SK-N-SH (cell line): ENCODE measurements around the gene MMAB. TPM values are rescaled to one million over a fixed set of nuclear protein-coding genes. Genes with fewer than 3 reads are reported as not detected.

ENCODE experiments used
- CTCF ChIA-PET: fragments of 300-600, 350-600 bp; formaldehyde crosslinking; extraction: SDS; loops from one replicate; lab custom pipeline; 2021; lab: Yijun Ruan, JAX
- POLR2A ChIA-PET: fragments of 350-600 bp; sonication (Branson Sonifier 250); formaldehyde crosslinking; extraction: SDS; loops from one replicate; lab custom pipeline; 2020; ENCODE audit warnings: antibody characterized with exemption, inconsistent platforms; lab: Yijun Ruan, JAX
- DNase-seq: peaks from one replicate; pipeline ENCODE4 v3.0.0; 2012
- H2AFZ ChIP-seq: fragments of 200-600 bp; sonication (generic); 2 replicates; pipeline ENCODE4 v1.8.1; 2016; ENCODE audit warnings: antibody characterized with exemption, mild to moderate bottlenecking, low read depth
- H3F3A ChIP-seq: fragments of 200-600 bp; sonication (generic); replicated peaks from 2 replicates; pipeline ENCODE3; 2016; ENCODE audit warnings: antibody characterized with exemption, mild to moderate bottlenecking; ENCODE audit not compliant: insufficient read depth
- H3K27ac ChIP-seq, 2 experiments: fragments of 200-500 bp in 1 of 2; fragments of 200-600 bp in 1 of 2; sonication (Bioruptor generic) in 1 of 2; sonication (generic), shearing (Covaris generic) in 1 of 2; 2 replicates each; pipeline versions ENCODE4 v1.5.1 to v1.6.1; 2014 to 2016; ENCODE audit warnings: low read depth in 2 of 2, inconsistent platforms in 1 of 2, low read length in 1 of 2, mild to moderate bottlenecking in 1 of 2, mixed read lengths in 1 of 2
- H3K27me3 ChIP-seq: fragments of 200-600 bp; sonication (generic), shearing (Covaris generic); 2 replicates; pipeline ENCODE4 v1.6.1; 2016; ENCODE audit warnings: mixed run types; ENCODE audit not compliant: insufficient read depth
- H3K36me3 ChIP-seq, 2 experiments: fragments of 200-500 bp in 1 of 2; fragments of 200-600 bp in 1 of 2; sonication (Bioruptor generic) in 1 of 2; sonication (generic) in 1 of 2; replicated peaks in 1 of 2; 2 replicates each; pipeline versions ENCODE3 to v1.5.1; 2014 to 2016; ENCODE audit warnings: low read length in 1 of 2, mild to moderate bottlenecking in 1 of 2; ENCODE audit not compliant: insufficient read depth in 2 of 2, control insufficient read depth in 1 of 2
- H3K4me1 ChIP-seq, 2 experiments: fragments of 200-500 bp in 1 of 2; fragments of 200-600 bp in 1 of 2; sonication (Bioruptor generic) in 1 of 2; sonication (generic), shearing (Covaris generic) in 1 of 2; 2 replicates each; pipeline versions ENCODE4 v1.5.1 to v1.6.1; 2014 to 2016; ENCODE audit warnings: low read depth in 1 of 2, low read length in 1 of 2, mixed run types in 1 of 2; ENCODE audit not compliant: insufficient read depth in 2 of 2, control insufficient read depth in 1 of 2
- H3K4me2 ChIP-seq: fragments of 200-600 bp; sonication (generic), shearing (Covaris generic); 2 replicates; pipeline ENCODE4 v1.6.1; 2017; ENCODE audit warnings: mixed run types
- H3K4me3 ChIP-seq, 2 experiments: fragments of 200-500 bp in 1 of 2; fragments of 200-600 bp in 1 of 2; sonication (Bioruptor generic) in 1 of 2; sonication (generic), shearing (Covaris generic) in 1 of 2; 2 replicates each; pipeline versions ENCODE4 v1.5.1 to v1.8.1; 2014 to 2016; ENCODE audit warnings: low read depth in 2 of 2, inconsistent platforms in 1 of 2, low read length in 1 of 2, mild to moderate bottlenecking in 1 of 2, mixed read lengths in 1 of 2, moderate library complexity in 1 of 2
- H3K79me2 ChIP-seq: fragments of 200-600 bp; sonication (generic); 2 replicates; pipeline ENCODE4 v1.8.1; 2017; ENCODE audit warnings: mild to moderate bottlenecking; ENCODE audit not compliant: insufficient read depth
- H3K9ac ChIP-seq: fragments of 200-600 bp; sonication (generic); 2 replicates; pipeline ENCODE4 v1.6.1; 2017; ENCODE audit warnings: mixed run types
- H3K9me2 ChIP-seq: fragments of 200-600 bp; sonication (generic); 2 replicates; pipeline ENCODE4 v1.6.1; 2017; ENCODE audit warnings: mixed run types
- H3K9me3 ChIP-seq: fragments of 200-600 bp; sonication (generic); 2 replicates; pipeline ENCODE4 v1.6.1; 2017; ENCODE audit warnings: mixed run types, mild to moderate bottlenecking, moderate library complexity
- H4K20me1 ChIP-seq: fragments of 200-600 bp; sonication (generic); 2 replicates; pipeline ENCODE4 v1.6.1; 2017; ENCODE audit warnings: mild to moderate bottlenecking, mixed run types; ENCODE audit not compliant: insufficient read depth
- ELF1 ChIP-seq: IDR thresholded peaks from 2 replicates; pipeline ENCODE4 v1.4.0; 2012
- EZH2phosphoT487 ChIP-seq: fragments of 200-600 bp; sonication (generic); IDR thresholded peaks from 2 replicates; pipeline ENCODE4 v1.6.1; 2017; ENCODE audit warnings: low read depth, mixed run types, mild to moderate bottlenecking, antibody characterized with exemption, moderate library complexity, borderline replicate concordance
- GATA2 ChIP-seq: sonication (generic); formaldehyde crosslinking; IDR thresholded peaks from 2 replicates; pipeline ENCODE4 v1.5.0; 2020; ENCODE audit warnings: mild to moderate bottlenecking, missing genetic modification reagents
- JUND ChIP-seq: IDR thresholded peaks from 2 replicates; pipeline ENCODE4 v1.4.0; 2012
- MAX ChIP-seq: IDR thresholded peaks from 2 replicates; pipeline ENCODE4 v1.4.0; 2012; ENCODE audit warnings: low read depth
- NRF1 ChIP-seq: IDR thresholded peaks from 2 replicates; pipeline ENCODE4 v1.6.1; 2012; ENCODE audit warnings: low read depth, mild to moderate bottlenecking, low read length
- PBX3 ChIP-seq: IDR thresholded peaks from 2 replicates; pipeline ENCODE4; 2012
- POLR2AphosphoS5 ChIP-seq: IDR thresholded peaks from 2 replicates; pipeline ENCODE4 v1.6.1; 2012; ENCODE audit warnings: low read depth, low read length
- RAD21 ChIP-seq: IDR thresholded peaks from 2 replicates; pipeline ENCODE4 v1.6.1; 2012; ENCODE audit warnings: mild to moderate bottlenecking, low read length
- SIN3A ChIP-seq: IDR thresholded peaks from 2 replicates; pipeline ENCODE4 v1.6.1; 2012; ENCODE audit warnings: low read depth, mild to moderate bottlenecking, low read length, moderate library complexity, borderline replicate concordance
- TEAD4 ChIP-seq: IDR thresholded peaks from 2 replicates; pipeline ENCODE4 v1.4.0; 2012; ENCODE audit warnings: mild to moderate bottlenecking, borderline replicate concordance; ENCODE audit not compliant: insufficient read depth
- ZBTB33 ChIP-seq: IDR thresholded peaks from 2 replicates; pipeline ENCODE4 v1.4.0; 2012; ENCODE audit warnings: low read depth, borderline replicate concordance
- WGBS: methylation state at CpG from one replicate; pipeline ENCODE4 v1.1.6; 2017; ENCODE audit warnings: low lambda C conversion rate; 5-methylcytosine and 5-hydroxymethylcytosine counted together
- polyA plus RNA-seq, 3 experiments: library from polyadenylated mRNA; depleted of rRNA; stranded (reverse); fragments of >200 nt; gene quantifications; 2 replicates each; pipeline ENCODE4 v1.2.3, GENCODE V29; 2012
- TF ChIP-seq, protein P1 (sequence below): IDR thresholded peaks from 2 replicates; pipeline ENCODE4 v1.4.0; 2012; ENCODE audit warnings: low read depth, borderline replicate concordance
- TF ChIP-seq, protein P2 (sequence below): fragments of 150-350 bp; IDR thresholded peaks from 2 replicates; pipeline ENCODE4 v1.6.1; 2016; ENCODE audit warnings: mild to moderate bottlenecking, low read depth, low read length

The MMAB gene
- polyA plus RNA-seq, 1 of the 3 experiments (the other 2 are of a cell fraction) = 15.9 TPM

GRCh38 chr12:109562871-109563270 is 10.4 kb downstream of the MMAB start:
- Histone ChIP-seq H3K4me3 (no peak overlapping the region), H3K4me1 (peaks cover 0 to 4% of the 10 kb centered on the region in 2 experiments; a peak in 1 of 4 replicates), H3K4me2 (no peak overlapping the region), H3K79me2 (no peaks in the 10 kb centered on the region), H3K27me3 (no peaks in the 10 kb centered on the region), H4K20me1 (no peaks in the 10 kb centered on the region), H3K9ac (no peak overlapping the region), H3K9me3 (no peaks in the 10 kb centered on the region), H3K27ac (no peak overlapping the region), H3K9me2 (no peaks in the 10 kb centered on the region), H2AFZ (no peak overlapping the region), H3K36me3 (peaks cover 0 to 10% of the 10 kb centered on the region in 2 experiments), H3F3A (no peaks in the 10 kb centered on the region)
- CTCF ChIA-PET = interaction anchor here (1.5 kb wide), 1 partner anchor 283 kb away, joined by 4 read pairs; no protein-coding TSS in a partner anchor
- DNase-seq = no peak
- 100% methylated on average over 1 of the region's 4 CpGs for WGBS
- POLR2A ChIA-PET = interaction anchor here (0.6 to 0.7 kb wide), 2 partner anchors 22 to 808 kb away, joined by 3 read pairs; no protein-coding TSS in a partner anchor
- TF ChIP-seq ELF1 (no peak), GATA2 (CRISPR knock-in tag) (no peak), ZBTB33 (no peak)
- TF ChIP-seq, protein P1, sequence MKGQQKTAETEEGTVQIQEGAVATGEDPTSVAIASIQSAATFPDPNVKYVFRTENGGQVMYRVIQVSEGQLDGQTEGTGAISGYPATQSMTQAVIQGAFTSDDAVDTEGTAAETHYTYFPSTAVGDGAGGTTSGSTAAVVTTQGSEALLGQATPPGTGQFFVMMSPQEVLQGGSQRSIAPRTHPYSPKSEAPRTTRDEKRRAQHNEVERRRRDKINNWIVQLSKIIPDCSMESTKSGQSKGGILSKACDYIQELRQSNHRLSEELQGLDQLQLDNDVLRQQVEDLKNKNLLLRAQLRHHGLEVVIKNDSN = no peak

DNA sequence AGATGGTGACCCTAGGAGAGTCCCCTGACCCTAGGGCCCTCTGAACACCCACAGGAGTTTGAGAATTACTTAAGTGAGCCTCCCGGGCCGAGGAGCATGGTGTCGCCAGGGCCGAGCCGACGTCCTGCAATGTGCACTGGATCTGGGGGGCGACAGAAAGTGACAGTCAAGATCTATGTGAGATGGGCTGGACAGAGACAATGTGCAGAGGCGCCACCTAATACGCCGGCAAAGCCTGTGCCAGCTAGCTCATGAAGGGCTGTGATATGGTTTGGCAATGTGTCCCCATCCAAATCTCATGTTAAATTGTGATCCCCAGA is 11.6 kb downstream of the MMAB start:
- POLR2A ChIA-PET = no interaction called here
- H3K27ac ChIP-seq = no peak overlapping the region
- H3K4me3 ChIP-seq = no peak overlapping the region
- TF ChIP-seq TEAD4 = no peak
- TF ChIP-seq JUND = no peak
- TF ChIP-seq SIN3A = no peak
- no peak for TF ChIP-seq ZBTB33
- TF ChIP-seq GATA2 (CRISPR knock-in tag) = no peak
- no peak for TF ChIP-seq MAX
- no peak for TF ChIP-seq NRF1
- TF ChIP-seq, protein P2, sequence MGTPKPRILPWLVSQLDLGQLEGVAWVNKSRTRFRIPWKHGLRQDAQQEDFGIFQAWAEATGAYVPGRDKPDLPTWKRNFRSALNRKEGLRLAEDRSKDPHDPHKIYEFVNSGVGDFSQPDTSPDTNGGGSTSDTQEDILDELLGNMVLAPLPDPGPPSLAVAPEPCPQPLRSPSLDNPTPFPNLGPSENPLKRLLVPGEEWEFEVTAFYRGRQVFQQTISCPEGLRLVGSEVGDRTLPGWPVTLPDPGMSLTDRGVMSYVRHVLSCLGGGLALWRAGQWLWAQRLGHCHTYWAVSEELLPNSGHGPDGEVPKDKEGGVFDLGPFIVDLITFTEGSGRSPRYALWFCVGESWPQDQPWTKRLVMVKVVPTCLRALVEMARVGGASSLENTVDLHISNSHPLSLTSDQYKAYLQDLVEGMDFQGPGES = no peak
- no peak for TF ChIP-seq ELF1
- TF ChIP-seq PBX3 = no peak
- no peak for TF ChIP-seq POLR2AphosphoS5
- TF ChIP-seq, protein P1 = no peak
- no peak for TF ChIP-seq EZH2phosphoT487
- TF ChIP-seq RAD21 = no peak

More for the DNA sequence above, 11.6 kb downstream of the MMAB start:
- Histone ChIP-seq H2AFZ (no peak overlapping the region), H3K4me1 (peaks cover 0 to 4% of the 10 kb centered on the region in 2 experiments; a peak in 1 of 4 replicates), H3K79me2 (no peaks in the 10 kb centered on the region), H3K36me3 (peaks cover 0 to 5% of the 10 kb centered on the region in 2 experiments), H3F3A (no peaks in the 10 kb centered on the region), H3K9ac (no peak overlapping the region), H3K4me2 (no peak overlapping the region), H3K27me3 (no peaks in the 10 kb centered on the region), H3K9me2 (no peaks in the 10 kb centered on the region), H4K20me1 (no peaks in the 10 kb centered on the region), H3K9me3 (no peaks in the 10 kb centered on the region)
- WGBS = 97% methylated on average over 10 of the region's 10 CpGs
- no peak for DNase-seq
- CTCF ChIA-PET = interaction anchor here (1.1 kb wide), 1 partner anchor 10 kb away, joined by 3 read pairs; no protein-coding TSS in a partner anchor
